ENCODE measurements around the gene SDHAF2. TPM values are rescaled to one million over a fixed set of nuclear protein-coding genes. Genes with fewer than 3 reads are reported as not detected.

The SDHAF2 gene
- total and polyA plus RNA-seq, 2 of the 4 experiments (the other 2 are of a cell fraction) = 50.4 to 91.1 TPM

- Histone ChIP-seq H4K8ac (ENCODE audit: low read depth in 2 of 2, low read length in 2 of 2) (no peak overlapping the region), H3K9me3 (ENCODE audit: control insufficient read depth, insufficient read depth, low read length) (no peaks in the 10 kb centered on the region), H2AK9ac (replicated peaks; ENCODE audit: low read depth, low read length, poor library complexity) (no peak overlapping the region), H3K9ac (ENCODE audit: low read depth, low read length) (no peak overlapping the region), H2BK15ac (ENCODE audit: low read depth, low read length) (no peak overlapping the region), H3K79me1 (ENCODE audit: low read depth in 1 of 2, low read length in 2 of 2) (peaks cover 31 to 71% of the 10 kb centered on the region in 2 experiments), H3K27me3 (ENCODE audit: control insufficient read depth, insufficient read depth, low read length) (no peaks in the 10 kb centered on the region), H4K91ac (ENCODE audit: insufficient read depth, low read depth, low read length) (no peak overlapping the region), H3K9me1 (ENCODE audit: insufficient read depth, low read length) (no peaks in the 10 kb centered on the region; the same call in 1 of the 2 replicates), H3K27ac (ENCODE audit: insufficient read depth, low read length) (no peak overlapping the region), H2AFZ (replicated peaks; ENCODE audit: low read length, poor library complexity) (no peak overlapping the region), H2BK5ac (ENCODE audit: low read depth, low read length, poor library complexity, severe bottlenecking) (no peak overlapping the region), H3K23ac (ENCODE audit: low read depth, low read length) (no peak overlapping the region), H3K4me3 (ENCODE audit: insufficient read depth, low read depth, low read length) (no peak overlapping the region), H2BK120ac (ENCODE audit: low read depth, low read length) (no peak overlapping the region), H3K14ac (replicated peaks; ENCODE audit: low read depth, low read length) (no peak overlapping the region), H3K4me2 (ENCODE audit: low read depth, low read length) (no peak overlapping the region), H4K20me1 (ENCODE audit: insufficient read depth, low read length) (peaks cover 35% of the 10 kb centered on the region), H3K36me3 (ENCODE audit: control insufficient read depth, insufficient read depth, low read length) (peaks cover 28% of the 10 kb centered on the region), H4K5ac (ENCODE audit: low read depth, low read length) (no peak overlapping the region), H3K18ac (ENCODE audit: low read depth, low read length) (no peak overlapping the region), H3K4me1 (ENCODE audit: control insufficient read depth, insufficient read depth, low read length) (no peaks in the 10 kb centered on the region), H2AK5ac (ENCODE audit: low read depth, low read length) (no peak overlapping the region), H2BK20ac (ENCODE audit: low read depth, low read length) (no peak overlapping the region), H3K4ac (ENCODE audit: low read depth, low read length) (no peak overlapping the region), H3K56ac (ENCODE audit: extremely low read depth, insufficient read depth, low read length) (no peak overlapping the region)
- TF ChIP-seq BHLHE40 (IDR thresholded peaks at IDR 0.05; ENCODE audit: low read depth, low read length) (no peak), RCOR1 (IDR thresholded peaks at IDR 0.05; ENCODE audit: insufficient replicate concordance, low read length) (no peak), CEBPB (IDR thresholded peaks at IDR 0.05; ENCODE audit: low read depth, low read length) (no peak), CTCF (conservative IDR thresholded peaks at IDR 0.05; ENCODE audit: low read depth, low read length) (no peak), CHD1 (IDR thresholded peaks at IDR 0.05; ENCODE audit: low read depth, low read length) (no peak), USF2 (IDR thresholded peaks at IDR 0.05; ENCODE audit: low read depth, low read length) (no peak), MAFK (IDR thresholded peaks at IDR 0.05; ENCODE audit: low read depth, low read length) (no peak), MAZ (IDR thresholded peaks at IDR 0.05; ENCODE audit: borderline replicate concordance, low read depth, low read length) (no peak), MXI1 (IDR thresholded peaks at IDR 0.05; ENCODE audit: borderline replicate concordance, low read depth, low read length) (no peak), FOS (IDR thresholded peaks at IDR 0.05; ENCODE audit: low read depth, low read length) (no peak)
- in situ Hi-C loops (cut with MboI; ENCODE audit: low sequenced_read_pairs) = no loop called here
- POLR2A ChIA-PET (ENCODE audit: unreplicated experiment) = no interaction called here
- CTCF ChIA-PET = interaction anchor here (1.3 kb wide), 1 partner anchor 10 kb away, joined by 4 read pairs; no protein-coding TSS in a partner anchor
- WGBS, 2 experiments (ENCODE audit: extremely low coverage in 2 of 2, insufficient read length in 1 of 2) = no CpG with 5 or more reads among the region's 1 CpG
- no TSS peak for BruUV-seq (replicated peaks)
- intact Hi-C loops (cut with micrococcal nuclease) = no loop called here
- dilution Hi-C loops (cut with HindIII; ENCODE audit: low sequenced_read_pairs, unreplicated experiment) = no loop called here
- DNase-seq = no peak
- ATAC-seq (ENCODE audit: low read depth) = no peak
These were observed 9.7 kb downstream of the SDHAF2 start for GRCh38 chr11:61439615-61440014.
